HFF-Myc (cell line): ENCODE results near the gene HTR3D.
"Not testable (repeated sequence)": the region's sequence is repeated elsewhere in the genome, so short reads cannot be mapped to it uniquely, and the experiment has no call there.

ENCODE experiments used
- DNase-seq: peaks from one replicate; pipeline ENCODE4 v3.0.0-alpha.2; 2011; ENCODE audit warnings: low read depth; ENCODE audit errors: extremely low read depth
- H3K4me3 ChIP-seq: replicated peaks from 2 replicates; pipeline ENCODE4 v1.5.1; 2011; ENCODE audit warnings: low read depth, mild to moderate bottlenecking, control low read depth, low read length
- CTCF ChIP-seq: IDR thresholded peaks from 2 replicates; pipeline ENCODE4 v1.5.1; 2012; ENCODE audit warnings: mild to moderate bottlenecking, low read depth, low read length, control low read depth; ENCODE audit errors: missing control alignments

Gene HTR3D

GRCh38 chr3:184052767-184053166 is 21.2 kb downstream of the HTR3D start, which contains the start of gene HTR3C:
Gene HTR3C (plus strand): TSS chr3:184053047. CDS start chr3:184053081, 34 bp downstream.
- TF ChIP-seq CTCF: no peak
- no peak within 1 kb of the TSS for H3K4me3 ChIP-seq

GRCh38 chr3:184058029-184058428 is 26.5 kb downstream of the HTR3D start:
- no peak for TF ChIP-seq CTCF
- no peak overlapping the region for H3K4me3 ChIP-seq
- DNase-seq: no peak

More at GRCh38 chr3:184052767-184053166, 21.2 kb downstream of the HTR3D start, which contains the start of gene HTR3C:
- DNase-seq: no peak

GRCh38 chr3:184059424-184059823 is 27.9 kb downstream of the HTR3D start:
- H3K4me3 ChIP-seq: no peak overlapping the region
- no peak for DNase-seq
- no peak for TF ChIP-seq CTCF

- TF ChIP-seq CTCF: no peak
- no peak for DNase-seq
- no peak overlapping the region for H3K4me3 ChIP-seq
Observed at GRCh38 chr3:184062637-184063036, 31.1 kb downstream of the HTR3D start.

GRCh38 chr3:184066211-184066610 is 34.7 kb downstream of the HTR3D start:
- H3K4me3 ChIP-seq: no peak overlapping the region
- no peak for DNase-seq
- no peak for TF ChIP-seq CTCF

- H3K4me3 ChIP-seq: no peak overlapping the region
- DNase-seq: no peak
- TF ChIP-seq CTCF: no peak
Observed at GRCh38 chr3:184067573-184068055, 36.1 kb downstream of the HTR3D start.

GRCh38 chr3:184068344-184068743 is 36.8 kb downstream of the HTR3D start:
- no peak for TF ChIP-seq CTCF
- DNase-seq: no peak

GRCh38 chr3:184071142-184071541 is 39.6 kb downstream of the HTR3D start:
- DNase-seq, H3K4me3 ChIP-seq: not testable (repeated sequence)

More at GRCh38 chr3:184068344-184068743, 36.8 kb downstream of the HTR3D start:
- H3K4me3 ChIP-seq: no peak overlapping the region
